Spleen (tissue), 7 donors: ENCODE results near the gene CA10.

Source experiments
- POLR2A ChIP-seq, 3 donors: fragments of 450-650 bp; IDR thresholded peaks; one replicate each; pipeline ENCODE4 v1.5.1; 2017; ENCODE audit warnings: antibody characterized with exemption in 3 of 3, mild to moderate bottlenecking in 1 of 3
- POLR2AphosphoS5 ChIP-seq, 3 donors: sonication (generic); formaldehyde crosslinking; IDR thresholded peaks; one replicate each; pipeline ENCODE4 v1.5.1; 2017; ENCODE audit warnings: antibody characterized with exemption in 3 of 3
- TF ChIP-seq, protein P1 (sequence below), 11 experiments: fragments of 200-600 bp in 7 of 11; fragments of 450-650 bp in 4 of 11; sonication (generic) in 4 of 11; IDR thresholded peaks in 8 of 11; conservative IDR thresholded peaks in 3 of 11; 1 replicate in 7 of 11; 2 replicates in 4 of 11; pipeline versions ENCODE4 v1.4.0 to v1.8.0; 2016 to 2021; ENCODE audit warnings: antibody characterized with exemption in 11 of 11, inconsistent platforms in 4 of 11, mild to moderate bottlenecking in 1 of 11
- donor health status: DM: no; HTN: no; CAD: no; lungs with moderate emphysema.
- donor health status: DM: no; HTN: no; CAD: no.
- donor health status: DM: no; HTN: no; CAD: no.

DNA sequence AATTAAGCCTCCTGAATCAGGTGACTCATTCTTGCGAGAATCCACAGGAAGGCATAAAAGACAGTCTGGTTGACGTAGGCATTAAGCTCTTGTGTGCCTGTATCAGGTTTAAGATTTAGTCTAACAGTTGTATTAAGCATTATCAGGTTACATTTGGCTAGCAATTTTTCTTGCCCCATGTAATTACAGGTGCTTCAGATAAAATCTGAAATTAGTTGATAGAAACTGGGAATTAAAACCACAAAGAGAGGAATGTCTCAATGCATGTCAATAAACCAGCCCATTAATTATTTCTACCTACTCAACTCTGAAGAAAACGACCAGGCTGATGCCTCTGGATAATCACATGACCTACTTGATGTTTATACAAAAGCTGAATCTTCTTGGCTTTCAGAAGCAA lies 217.2 kb downstream of the CA10 start:
- TF ChIP-seq POLR2A (IDR thresholded peaks at IDR 0.05), result no peak
- TF ChIP-seq, protein P1, sequence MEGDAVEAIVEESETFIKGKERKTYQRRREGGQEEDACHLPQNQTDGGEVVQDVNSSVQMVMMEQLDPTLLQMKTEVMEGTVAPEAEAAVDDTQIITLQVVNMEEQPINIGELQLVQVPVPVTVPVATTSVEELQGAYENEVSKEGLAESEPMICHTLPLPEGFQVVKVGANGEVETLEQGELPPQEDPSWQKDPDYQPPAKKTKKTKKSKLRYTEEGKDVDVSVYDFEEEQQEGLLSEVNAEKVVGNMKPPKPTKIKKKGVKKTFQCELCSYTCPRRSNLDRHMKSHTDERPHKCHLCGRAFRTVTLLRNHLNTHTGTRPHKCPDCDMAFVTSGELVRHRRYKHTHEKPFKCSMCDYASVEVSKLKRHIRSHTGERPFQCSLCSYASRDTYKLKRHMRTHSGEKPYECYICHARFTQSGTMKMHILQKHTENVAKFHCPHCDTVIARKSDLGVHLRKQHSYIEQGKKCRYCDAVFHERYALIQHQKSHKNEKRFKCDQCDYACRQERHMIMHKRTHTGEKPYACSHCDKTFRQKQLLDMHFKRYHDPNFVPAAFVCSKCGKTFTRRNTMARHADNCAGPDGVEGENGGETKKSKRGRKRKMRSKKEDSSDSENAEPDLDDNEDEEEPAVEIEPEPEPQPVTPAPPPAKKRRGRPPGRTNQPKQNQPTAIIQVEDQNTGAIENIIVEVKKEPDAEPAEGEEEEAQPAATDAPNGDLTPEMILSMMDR (IDR thresholded peaks at IDR 0.05 in 8 of 11, conservative IDR thresholded peaks at IDR 0.05 in 3 of 11), result no peak
- TF ChIP-seq POLR2AphosphoS5 (IDR thresholded peaks at IDR 0.05), result no peak
